RPMI7951 (cell line): ENCODE data around the gene NPC1. TPM values are rescaled to one million over a fixed set of nuclear protein-coding genes. Genes with fewer than 3 reads are reported as not detected.

Experiments used
- DNase-seq: peaks from one replicate; pipeline ENCODE4 v3.0.0-alpha.2; 2012; ENCODE audit warnings: low read depth
- total RNA-seq: library from RNA; depleted of rRNA; stranded (reverse); fragments of >200 nt; shearing (Covaris generic); gene quantifications from 2 replicates; pipeline ENCODE4 v1.2.3, GENCODE V29; 2014; rRNA removed

NPC1 gene
- total RNA-seq, 1 experiment from 2014 or later, result 17.9 TPM

- DNase-seq, result peak; percentile 24
Measured at GRCh38 chr18:23487738-23488570, 98.4 kb downstream of the NPC1 start.

GRCh38 chr18:23485386-23485785 lies 100.9 kb downstream of the NPC1 start:
- no peak for DNase-seq

GRCh38 chr18:23484561-23485182 lies 101.6 kb downstream of the NPC1 start:
- no peak for DNase-seq

Other genes with a start within 250 kb of the NPC1 start
- 40.7 and 58.0 TPM in 2 replicates for gene RIOK3, start 133.2 kb downstream of the NPC1 start, total RNA-seq
- gene RMC1, start 83.0 kb downstream of the NPC1 start, total RNA-seq, result 19.4 and 23.8 TPM in 2 replicates
- gene ANKRD29, start 76.4 kb upstream of the NPC1 start, total RNA-seq, result 1.6 and 1.8 TPM in 2 replicates
- 0.49 and 2.9 TPM in 2 replicates for gene LAMA3, start 102.9 kb upstream of the NPC1 start, total RNA-seq